Hepatocyte (in vitro differentiated cells): ENCODE measurements around the gene PRLHR.

Experiments used
- EZH2 ChIP-seq: fragments of 200-600 bp; sonication (generic); IDR thresholded peaks from 2 replicates; pipeline ENCODE4 v1.6.1; 2016; ENCODE audit warnings: antibody characterized with exemption, mild to moderate bottlenecking, borderline replicate concordance
- EZH2phosphoT487 ChIP-seq: fragments of 200-600 bp; sonication (generic); IDR thresholded peaks from one replicate; pipeline ENCODE4 v1.6.1; 2018; ENCODE audit warnings: antibody characterized with exemption, mild to moderate bottlenecking, low read depth, moderate library complexity; ENCODE audit not compliant: unreplicated experiment, severe bottlenecking
- TF ChIP-seq, protein P1 (sequence below): fragments of 200-600 bp; sonication (generic); IDR thresholded peaks from 2 replicates; pipeline ENCODE4 v1.5.1; 2016; ENCODE audit warnings: antibody characterized with exemption, mild to moderate bottlenecking; ENCODE audit not compliant: poor library complexity

DNA sequence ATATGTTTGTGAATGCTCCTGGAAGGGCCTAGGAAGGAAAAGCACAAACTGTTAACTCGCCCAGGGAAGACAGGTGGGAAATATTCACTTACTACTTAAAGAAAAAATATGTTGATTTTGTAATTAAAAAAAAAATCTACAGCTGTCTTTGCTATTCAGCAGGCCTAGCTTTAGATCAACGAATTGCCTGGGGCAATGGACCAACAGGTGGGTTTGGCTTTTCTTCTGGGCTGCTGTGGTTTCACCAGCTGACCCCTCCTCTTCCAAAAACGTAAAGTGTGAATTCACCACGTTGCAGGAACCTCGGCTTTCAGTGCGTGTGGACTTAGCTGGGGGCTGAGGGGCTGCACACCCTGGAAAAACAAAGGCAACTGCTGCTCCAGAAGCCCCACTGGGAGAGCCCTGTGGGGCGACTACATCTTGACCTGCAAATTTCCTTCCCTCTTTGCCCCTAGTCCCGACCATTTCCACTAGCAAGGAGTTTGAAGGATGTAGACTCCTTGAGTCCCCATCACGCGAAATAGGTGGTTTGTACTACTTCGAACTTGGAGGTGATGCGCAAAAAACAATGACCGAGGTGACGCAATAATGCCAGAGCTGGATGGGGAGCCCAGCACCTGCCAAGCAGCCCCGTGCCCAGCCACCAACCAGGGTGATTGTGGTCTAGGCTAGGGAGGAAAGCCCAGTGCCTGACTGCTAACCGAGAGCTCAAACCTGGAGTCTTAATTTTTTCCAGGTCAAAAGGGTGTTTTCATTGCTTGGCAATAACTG lies 7.4 kb downstream of the PRLHR start:
- TF ChIP-seq, protein P1, sequence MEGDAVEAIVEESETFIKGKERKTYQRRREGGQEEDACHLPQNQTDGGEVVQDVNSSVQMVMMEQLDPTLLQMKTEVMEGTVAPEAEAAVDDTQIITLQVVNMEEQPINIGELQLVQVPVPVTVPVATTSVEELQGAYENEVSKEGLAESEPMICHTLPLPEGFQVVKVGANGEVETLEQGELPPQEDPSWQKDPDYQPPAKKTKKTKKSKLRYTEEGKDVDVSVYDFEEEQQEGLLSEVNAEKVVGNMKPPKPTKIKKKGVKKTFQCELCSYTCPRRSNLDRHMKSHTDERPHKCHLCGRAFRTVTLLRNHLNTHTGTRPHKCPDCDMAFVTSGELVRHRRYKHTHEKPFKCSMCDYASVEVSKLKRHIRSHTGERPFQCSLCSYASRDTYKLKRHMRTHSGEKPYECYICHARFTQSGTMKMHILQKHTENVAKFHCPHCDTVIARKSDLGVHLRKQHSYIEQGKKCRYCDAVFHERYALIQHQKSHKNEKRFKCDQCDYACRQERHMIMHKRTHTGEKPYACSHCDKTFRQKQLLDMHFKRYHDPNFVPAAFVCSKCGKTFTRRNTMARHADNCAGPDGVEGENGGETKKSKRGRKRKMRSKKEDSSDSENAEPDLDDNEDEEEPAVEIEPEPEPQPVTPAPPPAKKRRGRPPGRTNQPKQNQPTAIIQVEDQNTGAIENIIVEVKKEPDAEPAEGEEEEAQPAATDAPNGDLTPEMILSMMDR = no peak
- TF ChIP-seq EZH2phosphoT487 (no peak), EZH2 (no peak)
